GM19455 (cell line): ENCODE data around the gene CCR4.
"Not testable (repeated sequence)": the region's sequence is repeated elsewhere in the genome, so short reads cannot be mapped to it uniquely, and the experiment has no call there.

Experiments
- ATAC-seq: cut with Tn5 transposase; IDR thresholded peaks from one replicate; pipeline ENCODE4 v1.9.1; 2021; ENCODE audit not compliant: unreplicated experiment

CCR4 gene

GRCh38 chr3:32950516-32950915 lies 928 bp upstream of the CCR4 start:
- no peak for ATAC-seq

- no peak for ATAC-seq
Observed at GRCh38 chr3:32952369-32953077, 1.1 kb downstream of the CCR4 start.

GRCh38 chr3:32954506-32954905 lies 3.1 kb downstream of the CCR4 start:
- ATAC-seq = no peak

- ATAC-seq = no peak
Observed at GRCh38 chr3:32956750-32957570, 5.5 kb downstream of the CCR4 start.

- ATAC-seq = no peak
Observed at GRCh38 chr3:32958509-32958908, 7.1 kb downstream of the CCR4 start.

- ATAC-seq = no peak
Observed at GRCh38 chr3:32959371-32959770, 7.9 kb downstream of the CCR4 start.

GRCh38 chr3:32960404-32961170 lies 9.1 kb downstream of the CCR4 start:
- ATAC-seq = no peak

- no peak for ATAC-seq
Observed at GRCh38 chr3:32961189-32961715, 9.8 kb downstream of the CCR4 start.

- no peak for ATAC-seq
Observed at GRCh38 chr3:32963871-32964270, 12.4 kb downstream of the CCR4 start.

- ATAC-seq = not testable (repeated sequence)
Observed at GRCh38 chr3:32964781-32965180, 13.3 kb downstream of the CCR4 start.

- ATAC-seq = not testable (repeated sequence)
Observed at GRCh38 chr3:32965617-32966213, 14.3 kb downstream of the CCR4 start.

- ATAC-seq = not testable (repeated sequence)
Observed at GRCh38 chr3:32966627-32967026, 15.2 kb downstream of the CCR4 start.

- ATAC-seq = no peak
Observed at GRCh38 chr3:32968166-32968919, 16.9 kb downstream of the CCR4 start.

- no peak for ATAC-seq
Observed at GRCh38 chr3:32968920-32969389, 17.5 kb downstream of the CCR4 start.

- no peak for ATAC-seq
Observed at GRCh38 chr3:32969656-32970055, 18.2 kb downstream of the CCR4 start.

GRCh38 chr3:32971291-32971690 lies 19.8 kb downstream of the CCR4 start:
- not testable (repeated sequence) for ATAC-seq

GRCh38 chr3:32972482-32973146 lies 21.2 kb downstream of the CCR4 start:
- no peak for ATAC-seq

- peak; percentile 94 for ATAC-seq
Observed at GRCh38 chr3:32973982-32974381, 22.5 kb downstream of the CCR4 start.

GRCh38 chr3:32975891-32976595 lies 24.6 kb downstream of the CCR4 start:
- ATAC-seq = no peak
